CD4-positive, alpha-beta T cell treated with Interleukin-4 for 1 hour (primary cell): ENCODE results near the gene CDKN1C.
A peak's percentile ranks its signal among the peaks of the same experiment; 100 is the strongest.

Experiments
- DNase-seq, 2 donors: peaks; one replicate each; pipeline ENCODE4 v3.0.0-alpha.2; 2020 to 2022

The CDKN1C gene

GRCh38 chr11:2904153-2905052 is 18.8 kb upstream of the CDKN1C start:
- DNase-seq, result no peak

GRCh38 chr11:2903672-2904011 is 18.1 kb upstream of the CDKN1C start:
- no peak for DNase-seq

- DNase-seq, result no peak
Measured at GRCh38 chr11:2902784-2903671, 17.5 kb upstream of the CDKN1C start.

GRCh38 chr11:2901854-2902783 is 16.5 kb upstream of the CDKN1C start:
- DNase-seq, result peak; percentile 94 to 95

GRCh38 chr11:2901196-2901796 is 15.7 kb upstream of the CDKN1C start:
- DNase-seq, result no peak

- DNase-seq, result peak in 1 of 2 donors; percentile 27
Measured at GRCh38 chr11:2899080-2899783, 13.7 kb upstream of the CDKN1C start.

- DNase-seq, result peak; percentile 64 to 78
Measured at GRCh38 chr11:2898366-2899079, 12.9 kb upstream of the CDKN1C start.

GRCh38 chr11:2897048-2897447 is 11.5 kb upstream of the CDKN1C start:
- no peak for DNase-seq

GRCh38 chr11:2896047-2896446 is 10.5 kb upstream of the CDKN1C start:
- DNase-seq, result no peak

- DNase-seq, result no peak
Measured at GRCh38 chr11:2893935-2894334, 8.4 kb upstream of the CDKN1C start.

GRCh38 chr11:2892967-2893528 is 7.5 kb upstream of the CDKN1C start:
- peak; percentile 50 to 52 for DNase-seq

- peak; percentile 57 to 70 for DNase-seq
Measured at GRCh38 chr11:2892215-2892966, 6.8 kb upstream of the CDKN1C start.

- no peak for DNase-seq
Measured at GRCh38 chr11:2891326-2892214, 6.0 kb upstream of the CDKN1C start.

GRCh38 chr11:2890466-2891294 is 5.1 kb upstream of the CDKN1C start:
- no peak for DNase-seq

GRCh38 chr11:2889362-2890273 is 4.0 kb upstream of the CDKN1C start:
- DNase-seq, result no peak

GRCh38 chr11:2888266-2888968 is 2.8 kb upstream of the CDKN1C start:
- DNase-seq, result peak; percentile 85 to 86
